Breast epithelium (tissue), 3 donors: ENCODE data around the gene EIF2S2.

ENCODE experiments used
- CTCF ChIP-seq, 3 donors: fragments of 450-650 bp; IDR thresholded peaks; one replicate each; pipeline ENCODE4 v1.5.1; 2016 to 2017; ENCODE audit warnings: antibody characterized with exemption in 3 of 3, mild to moderate bottlenecking in 3 of 3, moderate library complexity in 3 of 3
- POLR2A ChIP-seq: fragments of 450-650 bp; IDR thresholded peaks from one replicate; pipeline ENCODE4 v1.6.1; 2016; ENCODE audit warnings: antibody characterized with exemption, mild to moderate bottlenecking, moderate library complexity
- POLR2AphosphoS5 ChIP-seq, 3 donors: sonication (generic); formaldehyde crosslinking; IDR thresholded peaks; one replicate each; pipeline ENCODE4 v1.6.1; 2017; ENCODE audit warnings: antibody characterized with exemption in 3 of 3

GRCh38 chr20:34122274-34122980, 10.4 kb upstream of the EIF2S2 start:
- no peak for TF ChIP-seq CTCF (IDR thresholded peaks at IDR 0.05)
- no peak for TF ChIP-seq POLR2A
- TF ChIP-seq POLR2AphosphoS5 (IDR thresholded peaks at IDR 0.05), result no peak
